CD4-positive, alpha-beta T cell treated with Interleukin-17A for 1 hour (primary cell): Measurements from ENCODE around the gene ARPC2.

Source experiments
- DNase-seq: peaks from one replicate; pipeline ENCODE4 v3.0.0-alpha.2; 2020

The ARPC2 gene

DNA sequence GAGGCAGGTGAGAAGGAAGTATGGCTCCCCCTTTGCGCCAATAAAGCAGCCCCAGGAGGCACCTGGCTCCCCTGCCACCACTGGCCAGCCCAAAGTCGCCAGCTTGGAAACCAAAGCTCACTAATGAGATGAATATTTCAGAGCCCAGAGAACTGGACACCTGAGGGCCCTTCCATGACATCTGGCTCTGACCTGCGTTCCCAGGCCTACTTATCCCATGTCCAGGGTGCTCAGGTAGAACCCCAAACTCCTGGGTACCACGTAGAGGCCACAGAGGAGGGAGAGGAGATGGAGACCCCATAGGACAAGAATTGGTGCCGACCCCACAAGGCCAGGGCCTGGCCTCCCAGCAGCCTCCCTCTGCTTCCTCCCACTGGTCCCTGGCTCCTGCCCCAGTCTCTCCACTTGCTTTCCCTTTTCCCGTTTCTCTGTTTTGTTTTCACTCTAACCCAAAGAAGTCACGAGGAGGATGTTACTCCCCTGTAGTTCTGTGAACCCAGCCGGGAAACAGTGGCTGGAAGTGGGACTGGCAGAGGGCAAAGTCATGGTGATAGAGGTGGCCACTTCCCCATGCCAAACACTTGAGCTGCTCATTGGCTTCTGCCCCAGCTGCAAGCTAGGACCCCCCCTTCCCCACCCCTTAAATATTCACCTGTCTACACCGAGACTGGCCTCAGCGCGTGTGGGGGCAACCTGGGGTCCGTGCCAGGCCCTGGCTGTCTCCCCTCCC is 74.5 kb downstream of the ARPC2 start:
- DNase-seq: peak; percentile 42

DNA sequence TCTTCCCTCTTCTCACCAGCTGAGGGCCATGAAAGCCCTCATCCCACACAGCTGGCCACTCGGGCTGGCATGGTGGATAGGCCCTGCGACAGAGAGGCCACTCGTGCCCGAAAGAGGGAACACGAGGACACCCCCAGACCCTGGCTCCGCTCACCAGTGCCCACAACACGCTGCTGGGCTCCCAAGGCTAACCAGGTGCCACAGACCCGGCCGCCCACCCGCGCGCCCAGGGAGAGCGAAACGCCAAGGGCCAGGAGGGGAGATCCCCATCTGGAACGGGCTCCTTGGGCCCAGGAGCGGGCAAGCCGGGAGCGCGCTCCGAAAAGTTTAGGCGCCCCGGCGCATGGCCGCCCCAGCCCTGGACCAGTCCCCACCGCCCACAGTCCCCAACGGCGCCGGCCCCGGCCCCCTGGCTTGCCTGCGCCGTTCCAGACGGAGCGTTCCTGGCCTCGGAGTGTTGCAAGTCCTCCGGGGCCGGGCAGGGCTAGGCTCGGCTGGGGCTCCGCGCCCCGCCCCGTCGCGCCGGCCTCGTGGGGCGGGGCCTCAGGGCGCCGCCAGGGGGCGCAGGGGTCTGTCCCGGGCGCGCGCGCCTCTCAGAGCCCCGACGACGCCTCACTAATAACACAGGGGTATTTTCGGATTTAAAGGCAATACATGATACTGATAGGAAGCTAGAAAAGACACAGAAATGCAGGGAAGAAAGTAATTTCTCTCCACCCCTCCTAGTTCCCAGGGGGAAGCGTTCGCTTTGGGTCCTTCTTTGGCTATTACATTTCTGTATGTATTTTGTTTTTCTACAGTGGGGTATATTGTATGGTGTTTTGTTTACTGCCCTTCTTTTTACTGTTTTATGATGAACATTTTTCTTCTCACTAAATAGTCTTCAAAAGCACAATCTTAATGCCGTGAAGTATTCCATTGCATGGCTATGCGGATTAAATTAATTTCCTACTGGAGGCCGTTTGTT is 75.3 kb downstream of the ARPC2 start, which contains the start of gene TMBIM1:
TSS of gene TMBIM1 (minus strand) at position 456 of the 967 bp plus-strand sequence. CDS start 10,362 bp downstream, outside the sequence.
- DNase-seq: peak; percentile 86

DNA sequence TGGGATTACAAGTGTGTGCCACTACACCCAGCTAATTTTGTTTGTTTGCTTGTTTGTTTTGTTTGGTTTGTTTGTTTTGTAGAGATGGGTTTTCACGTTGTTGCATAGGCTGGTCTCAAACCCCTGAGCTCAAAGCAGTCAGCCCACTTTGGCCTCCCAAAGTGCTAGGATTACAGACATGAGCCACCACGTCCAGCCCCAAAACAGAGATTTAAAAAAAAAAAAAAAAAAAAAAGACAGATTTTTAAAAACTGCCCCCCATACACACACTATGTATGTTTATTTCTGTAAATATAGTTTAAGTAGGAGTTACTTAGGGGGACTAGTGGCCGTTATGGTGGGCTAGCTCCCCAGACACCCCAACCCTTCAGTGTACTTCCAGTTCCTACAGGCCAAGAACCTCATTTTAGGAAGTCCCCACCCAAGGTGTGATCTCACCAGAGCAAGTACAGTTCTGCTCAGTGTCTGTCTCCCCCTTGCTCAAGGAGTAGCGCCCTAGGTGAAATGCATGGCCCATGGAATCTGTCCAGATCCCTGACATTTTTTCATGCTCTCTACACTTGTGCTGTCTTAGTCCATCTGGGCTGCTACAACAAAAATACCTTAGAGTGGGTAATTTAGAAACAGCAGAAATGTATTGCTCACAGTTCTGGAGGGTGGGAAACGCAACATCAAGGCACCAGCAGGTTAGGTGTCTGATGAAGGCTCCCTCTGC is 76.9 kb downstream of the ARPC2 start:
- no peak for DNase-seq

DNA sequence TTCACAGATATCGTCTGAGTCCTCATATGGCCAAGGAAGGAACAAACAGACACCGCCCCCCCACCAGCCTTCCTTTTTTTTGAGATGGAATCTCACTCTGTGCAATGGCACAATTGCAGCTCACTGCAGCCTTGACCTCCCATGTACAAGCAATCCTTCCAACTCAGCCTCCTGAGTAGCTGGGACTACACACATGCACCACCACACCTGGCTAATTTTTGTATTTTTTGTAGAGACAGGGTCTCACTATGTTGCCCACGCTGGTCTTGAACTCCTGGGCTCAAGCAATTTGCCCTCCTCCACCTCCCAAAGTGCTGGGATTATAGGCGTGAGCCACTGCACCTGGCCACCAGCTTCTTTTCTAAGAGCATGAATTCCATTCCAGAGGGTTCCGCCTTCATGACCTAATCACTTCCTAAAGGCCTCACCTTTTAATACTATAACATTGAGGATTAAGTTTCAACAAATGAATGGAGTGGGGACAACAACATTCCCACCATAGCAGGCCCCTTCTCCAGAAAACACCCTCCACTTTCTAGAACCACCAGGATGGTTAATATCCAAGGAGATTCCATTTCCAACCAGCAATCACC is 77.5 kb downstream of the ARPC2 start:
- no peak for DNase-seq

GRCh38 chr2:218295029-218295428 is 78.0 kb downstream of the ARPC2 start:
- DNase-seq: no peak

DNA sequence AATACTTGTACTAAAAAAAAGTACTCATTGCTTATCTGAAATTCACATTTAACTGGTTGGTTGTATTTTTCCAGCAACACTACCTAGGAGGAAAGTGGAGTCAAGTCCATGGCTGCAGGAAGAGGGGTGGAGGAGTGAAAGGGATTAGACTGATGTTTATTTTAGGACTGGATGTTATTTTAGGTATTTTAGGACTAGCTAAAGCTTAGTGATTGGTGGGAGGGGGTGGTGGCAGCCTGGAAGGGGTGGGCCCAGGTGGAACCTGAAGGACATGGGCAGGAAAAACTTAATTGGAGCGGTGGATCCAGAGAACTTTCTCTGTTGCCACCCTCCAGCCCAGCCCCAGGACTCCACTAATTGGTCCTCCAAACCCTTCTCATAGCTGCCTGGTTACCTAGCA is 79.2 kb downstream of the ARPC2 start:
- DNase-seq: no peak

DNA sequence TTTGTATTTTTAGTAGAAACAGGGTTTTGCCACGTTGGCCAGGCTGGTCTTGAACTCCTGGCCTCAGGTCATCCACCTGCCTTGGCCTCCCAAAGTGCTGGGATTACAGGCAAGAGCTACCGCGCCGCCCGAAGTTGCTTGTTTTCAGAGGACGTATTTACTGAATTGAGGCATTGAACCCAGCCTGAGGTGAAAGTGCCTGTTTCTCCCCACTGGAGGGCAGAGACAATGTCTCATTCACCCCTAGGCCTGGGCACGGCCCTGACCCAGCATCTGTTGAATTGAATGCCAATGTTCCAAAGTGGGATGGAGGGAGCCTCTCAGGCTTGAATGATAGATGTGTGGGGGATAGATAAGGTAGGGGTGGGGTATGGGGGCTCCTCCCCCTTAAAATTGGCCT is 79.9 kb downstream of the ARPC2 start:
- DNase-seq: no peak

DNA sequence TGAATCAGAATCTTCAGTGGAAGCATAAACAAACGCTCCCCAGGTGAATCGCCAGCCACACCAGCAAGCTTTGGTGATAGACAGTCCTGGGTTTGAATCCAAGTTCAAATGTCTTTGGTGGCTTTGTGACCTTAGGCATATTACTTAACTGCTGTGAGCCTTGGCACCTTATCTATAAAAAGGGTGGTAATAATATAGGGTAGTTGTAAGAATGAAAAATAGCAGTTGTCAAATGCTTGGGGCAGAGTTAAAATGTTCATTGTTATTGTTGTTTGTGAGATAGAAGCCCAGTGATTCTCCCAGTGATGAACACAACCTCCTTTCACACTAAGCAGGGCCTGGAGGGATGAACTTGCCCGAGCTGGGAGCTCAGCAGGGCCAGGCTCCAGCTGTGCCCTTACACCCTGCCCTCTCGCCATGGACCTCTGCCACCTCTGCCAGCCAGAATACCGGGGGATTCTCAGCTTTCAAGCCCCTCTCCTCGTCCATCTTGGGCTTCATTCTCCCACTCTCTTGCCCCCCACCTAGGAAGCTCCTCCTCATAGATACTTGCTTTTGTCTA is 81.4 kb downstream of the ARPC2 start:
- DNase-seq: no peak

DNA sequence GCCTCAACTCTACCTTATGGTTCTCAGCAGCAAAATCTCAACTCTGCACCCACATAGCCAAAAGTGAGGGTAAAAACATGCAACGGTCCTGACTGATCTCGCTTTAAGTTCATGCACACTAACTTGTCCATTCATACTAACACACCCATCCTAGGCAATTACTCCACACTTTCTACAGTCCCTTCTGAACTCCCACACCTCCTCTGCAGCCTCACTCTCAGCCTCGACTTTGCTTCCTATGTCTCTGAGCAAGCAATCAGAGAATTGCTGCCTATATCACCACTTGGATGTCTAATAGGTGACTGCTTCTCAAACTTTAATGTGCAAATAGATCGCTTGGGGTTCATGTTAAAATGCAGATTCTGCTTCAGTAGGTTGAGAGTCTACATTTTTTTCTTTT is 83.2 kb downstream of the ARPC2 start:
- no peak for DNase-seq

GRCh38 chr2:218301176-218301819 is 84.3 kb downstream of the ARPC2 start:
- DNase-seq: peak; percentile 92
